GM08714 (cell line): ENCODE data around the gene IL17RB.

Source experiments
- H3K4me3 ChIP-seq: fragments of 200-500 bp; sonication (Bioruptor generic); 2 replicates; pipeline ENCODE4 v1.5.1; 2014; ENCODE audit warnings: mild to moderate bottlenecking, low read length, inconsistent platforms
- ZNF274 ChIP-seq: IDR thresholded peaks from 2 replicates; pipeline ENCODE4 v1.6.1; 2012; ENCODE audit warnings: mild to moderate bottlenecking, low read depth, low read length

IL17RB gene

GRCh38 chr3:53806182-53807116, 39.9 kb upstream of the IL17RB start:
- no peak overlapping the region for H3K4me3 ChIP-seq
- no peak for TF ChIP-seq ZNF274

- no peak overlapping the region for H3K4me3 ChIP-seq
- no peak for TF ChIP-seq ZNF274
These were observed 39.1 kb upstream of the IL17RB start for GRCh38 chr3:53807117-53807810.

- no peak overlapping the region for H3K4me3 ChIP-seq
- TF ChIP-seq ZNF274: no peak
These were observed 37.9 kb upstream of the IL17RB start for GRCh38 chr3:53808496-53808895.

- H3K4me3 ChIP-seq: no peak overlapping the region
- no peak for TF ChIP-seq ZNF274
These were observed 37.1 kb upstream of the IL17RB start for GRCh38 chr3:53809267-53809666.

GRCh38 chr3:53809764-53810400, 36.5 kb upstream of the IL17RB start:
- H3K4me3 ChIP-seq: no peak overlapping the region
- TF ChIP-seq ZNF274: no peak

- no peak for TF ChIP-seq ZNF274
- H3K4me3 ChIP-seq: no peak overlapping the region
These were observed 35.0 kb upstream of the IL17RB start for GRCh38 chr3:53811143-53811927.

GRCh38 chr3:53812434-53812833, 33.9 kb upstream of the IL17RB start:
- no peak overlapping the region for H3K4me3 ChIP-seq
- TF ChIP-seq ZNF274: no peak

- no peak for TF ChIP-seq ZNF274
These were observed 33.1 kb upstream of the IL17RB start for GRCh38 chr3:53813229-53813628.

GRCh38 chr3:53813876-53814275, 32.5 kb upstream of the IL17RB start:
- H3K4me3 ChIP-seq: no peak overlapping the region
- no peak for TF ChIP-seq ZNF274

More at GRCh38 chr3:53813229-53813628, 33.1 kb upstream of the IL17RB start:
- no peak overlapping the region for H3K4me3 ChIP-seq

- no peak overlapping the region for H3K4me3 ChIP-seq
- TF ChIP-seq ZNF274: no peak
These were observed 31.3 kb upstream of the IL17RB start for GRCh38 chr3:53815067-53815466.

- no peak overlapping the region for H3K4me3 ChIP-seq
- TF ChIP-seq ZNF274: no peak
These were observed 30.7 kb upstream of the IL17RB start for GRCh38 chr3:53815651-53816050.

GRCh38 chr3:53816425-53816824, 29.9 kb upstream of the IL17RB start:
- TF ChIP-seq ZNF274: no peak
- no peak overlapping the region for H3K4me3 ChIP-seq

- no peak overlapping the region for H3K4me3 ChIP-seq
- no peak for TF ChIP-seq ZNF274
These were observed 29.2 kb upstream of the IL17RB start for GRCh38 chr3:53817211-53817610.

GRCh38 chr3:53817809-53818208, 28.6 kb upstream of the IL17RB start:
- no peak for TF ChIP-seq ZNF274
- H3K4me3 ChIP-seq: no peak overlapping the region
